LNCAP (cell line): ENCODE data around the gene GOLGA6D.
"Not testable (repeated sequence)": the region's sequence is repeated elsewhere in the genome, so short reads cannot be mapped to it uniquely, and the experiment has no call there.

Experiments used
- CTCF ChIP-seq: fragments of 450-650 bp; IDR thresholded peaks from 2 replicates; pipeline ENCODE4 v1.5.1; 2017; ENCODE audit warnings: mild to moderate bottlenecking

GOLGA6D gene

GRCh38 chr15:75238150-75238549 is 44.5 kb upstream of the GOLGA6D start:
- no peak for TF ChIP-seq CTCF

DNA sequence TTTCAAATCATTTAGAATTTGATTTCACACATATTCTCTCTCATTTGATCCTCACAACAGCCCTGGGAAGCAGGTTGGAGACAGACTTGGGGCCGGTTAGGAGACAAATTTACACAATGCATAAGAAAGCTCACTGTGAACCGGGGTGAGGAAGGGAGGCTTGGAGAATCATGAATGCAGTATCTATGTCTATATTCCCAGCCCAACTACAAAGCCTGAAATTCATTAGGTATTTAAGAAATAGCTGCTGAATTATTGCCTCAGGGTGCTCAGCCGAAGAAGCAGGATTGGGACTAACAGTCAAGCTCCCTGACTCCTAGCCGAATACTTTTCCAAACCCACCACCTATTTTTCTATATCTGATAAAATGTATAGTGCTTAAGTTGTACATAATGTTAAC is 32.9 kb upstream of the GOLGA6D start:
- TF ChIP-seq CTCF, result no peak

- not testable (repeated sequence) for TF ChIP-seq CTCF
Measured at GRCh38 chr15:75258034-75258433, 24.6 kb upstream of the GOLGA6D start, which contains the start of gene GOLGA6C. Gene GOLGA6C (plus strand): TSS chr15:75258334. CDS start chr15:75258599, 265 bp downstream.

DNA sequence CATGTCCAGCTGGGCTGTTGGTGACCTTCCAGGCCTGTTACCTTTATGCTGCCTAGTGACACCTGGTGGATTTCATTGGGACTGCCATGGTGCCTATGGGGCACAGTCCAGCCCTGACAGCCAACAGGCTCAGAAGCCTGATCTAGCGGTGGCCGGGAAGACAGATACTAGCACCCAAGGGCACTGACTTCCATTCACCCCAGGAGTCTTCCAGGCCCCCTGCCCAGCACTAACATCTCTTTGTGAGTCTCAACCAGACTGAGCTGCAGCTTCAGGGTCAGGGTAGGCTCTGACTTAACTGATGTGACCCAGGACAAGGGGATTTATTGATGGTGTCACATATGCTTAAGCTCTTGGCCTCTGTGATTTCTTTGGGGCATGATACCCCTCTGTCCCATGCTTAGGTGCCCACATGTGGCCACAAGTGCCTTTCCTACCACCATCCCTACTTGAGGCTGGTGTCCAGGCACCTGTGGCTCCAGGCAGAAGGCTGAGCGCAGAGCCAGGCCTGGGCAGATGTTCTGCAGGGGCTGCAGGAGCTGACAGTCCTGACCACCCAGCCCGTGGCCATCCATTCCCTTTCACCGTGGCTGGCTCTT is 8.0 kb upstream of the GOLGA6D start:
- peak; percentile 90 for TF ChIP-seq CTCF

GRCh38 chr15:75299311-75299688 is 16.7 kb downstream of the GOLGA6D start:
- TF ChIP-seq CTCF, result peak; percentile 47

GRCh38 chr15:75302318-75302717 is 19.7 kb downstream of the GOLGA6D start:
- no peak for TF ChIP-seq CTCF

DNA sequence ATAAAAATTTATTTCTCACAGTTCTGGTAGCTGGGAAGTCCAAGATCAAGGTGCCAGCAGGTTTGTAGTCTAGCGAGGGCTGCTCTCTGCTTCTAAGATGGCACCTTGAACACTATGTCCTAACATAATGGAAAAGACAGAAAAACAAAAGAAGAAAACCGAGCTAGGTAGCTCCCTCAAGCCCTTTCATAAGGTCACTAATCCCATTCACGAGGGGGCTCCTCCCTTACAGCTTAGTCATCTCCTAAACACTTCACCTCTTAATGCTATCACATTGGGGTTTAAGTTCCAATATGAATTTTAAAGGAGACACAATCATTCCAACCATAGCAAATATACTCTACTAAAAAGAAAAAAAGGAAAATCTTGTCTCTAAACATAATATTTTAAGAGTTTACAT is 23.6 kb downstream of the GOLGA6D start:
- TF ChIP-seq CTCF, result no peak
